ENCODE measurements around the gene FGFBP3.

- TF ChIP-seq CTCF (IDR thresholded peaks at IDR 0.05), result no peak
- TF ChIP-seq POLR2A (IDR thresholded peaks at IDR 0.05), result no peak
Observed at GRCh38 chr10:91860885-91861284, 48.4 kb downstream of the FGFBP3 start.

Measured in thyroid gland (tissue), 4 donors.